CD14-positive monocyte (primary cell): ENCODE measurements around the gene PLA2G4F. TPM values are rescaled to one million over a fixed set of nuclear protein-coding genes. Genes with fewer than 3 reads are reported as not detected.

Source experiments
- DNase-seq, 3 donors: peaks; one replicate each; pipeline ENCODE4 v3.0.0-alpha.2; 2011 to 2022
- H2AFZ ChIP-seq: 2 replicates; pipeline ENCODE4 v1.6.0; 2012; ENCODE audit warnings: mild to moderate bottlenecking, low read depth, low read length, inconsistent platforms; ENCODE audit not compliant: insufficient read depth, poor library complexity, severe bottlenecking
- H3K27ac ChIP-seq, 2 donors: 1 replicate in 1 of 2; 2 replicates in 1 of 2; pipeline ENCODE4 v1.5.1; 2012 to 2013; ENCODE audit warnings: low read length in 2 of 2, control low read depth in 1 of 2, inconsistent platforms in 1 of 2, low read depth in 1 of 2, mild to moderate bottlenecking in 1 of 2
- H3K27me3 ChIP-seq, 2 donors: one replicate each; pipeline versions ENCODE4 v1.6.0 to v1.6.1; 2011 to 2013; ENCODE audit warnings: low read length in 2 of 2; ENCODE audit not compliant: control insufficient read depth in 2 of 2, insufficient read depth in 2 of 2
- H3K36me3 ChIP-seq, 2 donors: replicated peaks in 1 of 2; 1 replicate in 1 of 2; 2 replicates in 1 of 2; pipeline versions ENCODE4 v1.5.1 to v1.6.1; 2012 to 2013; ENCODE audit warnings: low read length in 2 of 2, control low read depth in 1 of 2, inconsistent platforms in 1 of 2, mild to moderate bottlenecking in 1 of 2; ENCODE audit not compliant: insufficient read depth in 2 of 2, control insufficient read depth in 1 of 2
- H3K4me1 ChIP-seq, 2 donors: 1 replicate in 1 of 2; 2 replicates in 1 of 2; pipeline versions ENCODE4 v1.5.1 to v1.6.1; 2012 to 2013; ENCODE audit warnings: low read length in 2 of 2, control low read depth in 1 of 2, inconsistent platforms in 1 of 2, mild to moderate bottlenecking in 1 of 2, moderate library complexity in 1 of 2; ENCODE audit not compliant: insufficient read depth in 2 of 2, control insufficient read depth in 1 of 2
- H3K4me2 ChIP-seq: replicated peaks from 2 replicates; pipeline ENCODE3; 2012; ENCODE audit warnings: low read length, moderate library complexity, mild to moderate bottlenecking; ENCODE audit not compliant: poor library complexity, severe bottlenecking; ENCODE audit errors: extremely low read depth
- H3K4me3 ChIP-seq, 3 experiments: fragments of 200-600 bp in 1 of 3; sonication (generic) in 1 of 3; replicated peaks in 1 of 3; 1 replicate in 2 of 3; 2 replicates in 1 of 3; pipeline ENCODE4 v1.5.1; 2011 to 2013; ENCODE audit warnings: low read length in 3 of 3, mild to moderate bottlenecking in 3 of 3, control low read depth in 2 of 3, low read depth in 2 of 3, inconsistent platforms in 1 of 3, moderate library complexity in 1 of 3
- H3K79me2 ChIP-seq: 2 replicates; pipeline ENCODE4 v1.6.0; 2012; ENCODE audit warnings: mild to moderate bottlenecking, control low read depth, inconsistent platforms, low read length, moderate library complexity; ENCODE audit not compliant: insufficient read depth
- H3K9ac ChIP-seq: 2 replicates; pipeline ENCODE4 v1.6.0; 2017; ENCODE audit warnings: low read length, mild to moderate bottlenecking; ENCODE audit not compliant: insufficient read depth, poor library complexity, severe bottlenecking
- H3K9me3 ChIP-seq, 2 donors: replicated peaks in 1 of 2; 1 replicate in 1 of 2; 2 replicates in 1 of 2; pipeline versions ENCODE4 v1.5.1 to v1.6.1; 2012 to 2013; ENCODE audit warnings: low read length in 2 of 2, control low read depth in 1 of 2; ENCODE audit not compliant: control insufficient read depth in 1 of 2, insufficient read depth in 1 of 2
- H4K20me1 ChIP-seq: 2 replicates; pipeline ENCODE4 v1.6.0; 2012; ENCODE audit warnings: mild to moderate bottlenecking, low read length, control low read depth, moderate library complexity; ENCODE audit not compliant: insufficient read depth
- H3K27ac Mint-ChIP-seq, 7 donors: one replicate each; pipeline ENCODE4 v1.8.0; 2020; ENCODE audit warnings: mild to moderate bottlenecking in 7 of 7, mixed read lengths in 7 of 7, moderate library complexity in 6 of 7, inconsistent platforms in 2 of 7
- H3K27me3 Mint-ChIP-seq, 3 donors: one replicate each; pipeline ENCODE4 v1.8.0; 2021 to 2022; ENCODE audit warnings: low read depth in 3 of 3, mild to moderate bottlenecking in 3 of 3, mixed read lengths in 3 of 3, moderate library complexity in 3 of 3, inconsistent platforms in 1 of 3
- H3K36me3 Mint-ChIP-seq, 2 donors: one replicate each; pipeline ENCODE4 v1.8.0; 2020; ENCODE audit warnings: mixed read lengths in 2 of 2, inconsistent platforms in 1 of 2, mild to moderate bottlenecking in 1 of 2
- H3K4me1 Mint-ChIP-seq: one replicate; pipeline ENCODE4 v1.8.0; 2020; ENCODE audit warnings: mild to moderate bottlenecking, mixed read lengths
- H3K4me3 Mint-ChIP-seq, 2 donors: one replicate each; pipeline ENCODE4 v1.8.0; 2020; ENCODE audit warnings: mild to moderate bottlenecking in 2 of 2, mixed read lengths in 2 of 2, moderate library complexity in 1 of 2
- H3K9me3 Mint-ChIP-seq, 7 donors: one replicate each; pipeline ENCODE4 v1.8.0; 2020 to 2022; ENCODE audit warnings: mixed read lengths in 7 of 7, mild to moderate bottlenecking in 6 of 7, moderate library complexity in 6 of 7, inconsistent platforms in 2 of 7
- CTCF ChIP-seq: fragments of 200-600 bp; IDR thresholded peaks from one replicate; pipeline ENCODE4 v1.8.0; 2022; ENCODE audit warnings: antibody characterized with exemption, mild to moderate bottlenecking
- WGBS: methylation state at CpG from one replicate; pipeline ENCODE4 v1.1.5; 2013; ENCODE audit warnings: missing lambda C conversion rate; ENCODE audit not compliant: insufficient coverage; 5-methylcytosine and 5-hydroxymethylcytosine counted together
- intact Hi-C, 2 donors: fragments of 100-400 bp; cut with micrococcal nuclease; formaldehyde crosslinking; loops; one replicate each; pipeline versions ENCODE4 v1.15.0 to v1.15.1; 2023
- polyA plus RNA-seq, 3 donors: library from polyadenylated mRNA; depleted of rRNA in 1 of 3; unstranded in 2 of 3; stranded (reverse) in 1 of 3; fragments of 300-500 nt in 2 of 3; fragments of >200 nt in 1 of 3; fragmentation: Illumina TruSeq in 2 of 3; gene quantifications; 1 replicate in 2 of 3; 2 replicates in 1 of 3; pipeline ENCODE4 v1.2.3, GENCODE V29; 2012 to 2021

PLA2G4F gene
- polyA plus RNA-seq, 3 donors: not detected

GRCh38 chr15:42141795-42142667 is 14.4 kb downstream of the PLA2G4F start:
- H3K36me3 ChIP-seq: no peaks in the 10 kb centered on the region
- no peak overlapping the region for H3K9ac ChIP-seq
- H3K27me3 Mint-ChIP-seq: peaks cover 2 to 3% (median 3%) of the 10 kb centered on the region in 3 donors
- no peak for DNase-seq
- no peaks in the 10 kb centered on the region for H3K9me3 Mint-ChIP-seq
- 94% methylated on average over 21 of the region's 21 CpGs for WGBS
- TF ChIP-seq CTCF: no peak
- no peaks in the 10 kb centered on the region for H3K27me3 ChIP-seq
- H3K4me1 Mint-ChIP-seq: peaks cover 5% of the 10 kb centered on the region
- intact Hi-C loops: no loop called here
- no peak overlapping the region for H3K27ac Mint-ChIP-seq
- H3K79me2 ChIP-seq: no peaks in the 10 kb centered on the region
- H2AFZ ChIP-seq: no peak overlapping the region
- no peaks in the 10 kb centered on the region for H4K20me1 ChIP-seq
- H3K9me3 ChIP-seq: no peaks in the 10 kb centered on the region
- H3K4me3 ChIP-seq: no peak overlapping the region
- no peak overlapping the region for H3K4me2 ChIP-seq
- no peak overlapping the region for H3K4me3 Mint-ChIP-seq
- no peaks in the 10 kb centered on the region for H3K36me3 Mint-ChIP-seq
- no peak overlapping the region for H3K27ac ChIP-seq
- H3K4me1 ChIP-seq: no peaks in the 10 kb centered on the region

- intact Hi-C loops: no loop called here
- WGBS: 77% methylated on average over 2 of the region's 7 CpGs
- no peak overlapping the region for H3K27ac ChIP-seq
- no peaks in the 10 kb centered on the region for H3K4me1 ChIP-seq
- H3K36me3 ChIP-seq: no peaks in the 10 kb centered on the region
- H3K9me3 ChIP-seq: no peaks in the 10 kb centered on the region
- no peaks in the 10 kb centered on the region for H3K79me2 ChIP-seq
- DNase-seq: no peak
- H3K27me3 ChIP-seq: no peaks in the 10 kb centered on the region
- Mint-ChIP-seq H3K36me3 (no peaks in the 10 kb centered on the region), H3K4me1 (peaks cover 5% of the 10 kb centered on the region), H3K27me3 (peaks cover 1 to 3% (median 2%) of the 10 kb centered on the region in 3 donors), H3K27ac (no peak overlapping the region), H3K9me3 (no peaks in the 10 kb centered on the region), H3K4me3 (no peak overlapping the region)
- no peak for TF ChIP-seq CTCF
- no peak overlapping the region for H3K4me2 ChIP-seq
- no peaks in the 10 kb centered on the region for H4K20me1 ChIP-seq
- H3K9ac ChIP-seq: no peak overlapping the region
- H2AFZ ChIP-seq: no peak overlapping the region
- no peak overlapping the region for H3K4me3 ChIP-seq
These were observed 15.2 kb downstream of the PLA2G4F start for GRCh38 chr15:42141246-42141645.
